RWPE2 (cell line): ENCODE data around the gene YBX3.

Experiments
- ATAC-seq: fragments of 200-7000 bp; cut with Tn5 transposase; 3 replicates; pipeline ENCODE4 v1.9.1; 2021; ENCODE audit warnings: low read depth
- DNase-seq: peaks from one replicate; pipeline ENCODE4 v3.0.0-alpha.2; 2020; ENCODE audit warnings: low spot score
- H3K27ac ChIP-seq: fragments of 450-650 bp; 2 replicates; pipeline ENCODE4 v1.5.1; 2017; ENCODE audit warnings: mild to moderate bottlenecking; ENCODE audit not compliant: poor library complexity, severe bottlenecking
- H3K27me3 ChIP-seq: fragments of 250-450 bp; sonication (Bioruptor Pico); 2 replicates; pipeline ENCODE4 v1.5.1; 2021; ENCODE audit warnings: mild to moderate bottlenecking, moderate library complexity; ENCODE audit not compliant: insufficient read depth, poor library complexity, severe bottlenecking
- H3K36me3 ChIP-seq: fragments of 250-450 bp; sonication (Bioruptor Pico); 2 replicates; pipeline ENCODE4 v1.5.1; 2020; ENCODE audit warnings: low read depth, mild to moderate bottlenecking, moderate library complexity
- H3K4me1 ChIP-seq: fragments of 250-450 bp; sonication (Bioruptor Pico); 2 replicates; pipeline ENCODE4 v1.5.1; 2021; ENCODE audit warnings: mild to moderate bottlenecking, moderate library complexity; ENCODE audit not compliant: insufficient read depth, poor library complexity, severe bottlenecking
- H3K4me3 ChIP-seq: fragments of 250-450 bp; sonication (Bioruptor Pico); 2 replicates; pipeline ENCODE4 v1.5.1; 2021; ENCODE audit warnings: mild to moderate bottlenecking, moderate library complexity; ENCODE audit not compliant: severe bottlenecking
- H3K9me3 ChIP-seq: fragments of 250-450 bp; sonication (Bioruptor Pico); 2 replicates; pipeline ENCODE4 v1.5.1; 2021; ENCODE audit warnings: mild to moderate bottlenecking, moderate library complexity; ENCODE audit not compliant: severe bottlenecking
- TF ChIP-seq, protein P1 (sequence below): fragments of 450-650 bp; IDR thresholded peaks from one replicate; pipeline ENCODE4 v1.5.1; 2017; ENCODE audit warnings: mild to moderate bottlenecking, moderate library complexity; ENCODE audit not compliant: poor library complexity, severe bottlenecking

The YBX3 gene

GRCh38 chr12:10722905-10723746, at the start of gene YBX3:
Gene YBX3, minus strand, starts transcription at chr12:10723323. Its CDS starts 212 bp downstream, at chr12:10723111.
- ATAC-seq = peak; percentile 64
- Histone ChIP-seq H3K9me3 (no peaks in the 10 kb centered on the region), H3K27ac (peak within 1 kb of the TSS; percentile 89), H3K36me3 (peaks cover 10% of the 10 kb centered on the region; the same call in 1 of the 2 replicates), H3K27me3 (no peaks in the 10 kb centered on the region), H3K4me3 (peak within 1 kb of the TSS; percentile 91), H3K4me1 (peaks cover 8% of the 10 kb centered on the region)
- DNase-seq = peak; percentile 70
- TF ChIP-seq, protein P1, sequence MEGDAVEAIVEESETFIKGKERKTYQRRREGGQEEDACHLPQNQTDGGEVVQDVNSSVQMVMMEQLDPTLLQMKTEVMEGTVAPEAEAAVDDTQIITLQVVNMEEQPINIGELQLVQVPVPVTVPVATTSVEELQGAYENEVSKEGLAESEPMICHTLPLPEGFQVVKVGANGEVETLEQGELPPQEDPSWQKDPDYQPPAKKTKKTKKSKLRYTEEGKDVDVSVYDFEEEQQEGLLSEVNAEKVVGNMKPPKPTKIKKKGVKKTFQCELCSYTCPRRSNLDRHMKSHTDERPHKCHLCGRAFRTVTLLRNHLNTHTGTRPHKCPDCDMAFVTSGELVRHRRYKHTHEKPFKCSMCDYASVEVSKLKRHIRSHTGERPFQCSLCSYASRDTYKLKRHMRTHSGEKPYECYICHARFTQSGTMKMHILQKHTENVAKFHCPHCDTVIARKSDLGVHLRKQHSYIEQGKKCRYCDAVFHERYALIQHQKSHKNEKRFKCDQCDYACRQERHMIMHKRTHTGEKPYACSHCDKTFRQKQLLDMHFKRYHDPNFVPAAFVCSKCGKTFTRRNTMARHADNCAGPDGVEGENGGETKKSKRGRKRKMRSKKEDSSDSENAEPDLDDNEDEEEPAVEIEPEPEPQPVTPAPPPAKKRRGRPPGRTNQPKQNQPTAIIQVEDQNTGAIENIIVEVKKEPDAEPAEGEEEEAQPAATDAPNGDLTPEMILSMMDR = no peak

DNA sequence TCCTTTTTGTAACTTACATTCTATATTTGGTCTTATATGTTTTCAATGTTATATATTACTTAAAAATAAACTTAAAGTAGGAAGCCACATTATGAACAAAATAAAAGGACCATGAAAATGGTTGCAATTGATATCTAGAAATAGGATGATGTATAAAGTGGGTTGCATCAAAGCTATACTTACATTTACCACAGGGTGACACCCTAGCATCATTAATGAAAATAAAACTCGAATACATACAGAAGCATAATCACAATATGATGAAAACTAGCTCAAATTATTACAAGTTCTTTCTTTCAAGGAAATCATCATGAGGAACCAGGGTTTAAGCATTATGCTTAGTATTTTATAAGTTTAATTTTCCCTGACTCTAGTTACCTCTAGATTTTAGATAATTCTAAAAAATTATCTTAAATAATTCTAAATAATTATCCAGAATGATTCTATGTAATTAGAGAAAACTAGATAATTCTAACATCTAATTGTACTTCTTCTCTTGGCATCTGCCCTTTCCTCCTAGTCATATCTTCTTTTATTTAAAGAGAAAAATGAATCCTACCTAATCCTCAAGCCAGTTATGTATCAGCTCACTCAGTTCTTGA, 48.1 kb upstream of the YBX3 start:
- TF ChIP-seq, protein P1 = peak; percentile 62
- H3K36me3 ChIP-seq = no peaks in the 10 kb centered on the region

GRCh38 chr12:10759657-10760056, 36.5 kb upstream of the YBX3 start:
- Histone ChIP-seq H3K27me3 (no peaks in the 10 kb centered on the region), H3K36me3 (no peaks in the 10 kb centered on the region), H3K4me1 (no peaks in the 10 kb centered on the region), H3K27ac (no peak overlapping the region), H3K4me3 (no peak overlapping the region), H3K9me3 (no peaks in the 10 kb centered on the region)
- TF ChIP-seq, protein P1 = no peak
- DNase-seq = no peak
- ATAC-seq = no peak

More for the DNA sequence above, 48.1 kb upstream of the YBX3 start:
- no peak overlapping the region for H3K27ac ChIP-seq
- DNase-seq (no peak), ATAC-seq (no peak)
- peaks cover 8% of the 10 kb centered on the region for H3K27me3 ChIP-seq
- no peaks in the 10 kb centered on the region for H3K9me3 ChIP-seq
- no peaks in the 10 kb centered on the region for H3K4me1 ChIP-seq
- H3K4me3 ChIP-seq = no peak overlapping the region

GRCh38 chr12:10756194-10756593, 33.1 kb upstream of the YBX3 start:
- Histone ChIP-seq H3K27me3 (no peaks in the 10 kb centered on the region), H3K4me1 (no peaks in the 10 kb centered on the region), H3K4me3 (no peak overlapping the region), H3K36me3 (no peaks in the 10 kb centered on the region), H3K9me3 (no peaks in the 10 kb centered on the region), H3K27ac (no peak overlapping the region)
- ATAC-seq = no peak
- no peak for DNase-seq
- TF ChIP-seq, protein P1 = no peak
